WTC11 (cell line): ENCODE results near the gene FBN2. TPM values are rescaled to one million over a fixed set of nuclear protein-coding genes. Genes with fewer than 3 reads are reported as not detected.

Experiments used
- ATAC-seq: fragments of 200-7000 bp; cut with Tn5 transposase; 2 replicates; pipeline ENCODE4 v1.10.0; 2021; ENCODE audit warnings: mild to moderate bottlenecking, moderate library complexity
- CTCF ChIA-PET: fragments of 300-600 bp; sonication (Branson Sonifier 250); formaldehyde crosslinking; loops from one replicate; lab custom pipeline; 2021; ENCODE audit warnings: antibody characterized with exemption; lab: Charles Lee
- POLR2A ChIA-PET: fragments of 350-600 bp; sonication (Branson Sonifier 250); formaldehyde crosslinking; loops from one replicate; lab custom pipeline; 2021; ENCODE audit warnings: antibody characterized with exemption; lab: Charles Lee
- DNase-seq: peaks from one replicate; pipeline ENCODE4 v3.0.0; 2021; ENCODE audit warnings: low spot score
- H3K27ac Mint-ChIP-seq: 2 replicates; pipeline ENCODE4 v1.8.0; 2021; ENCODE audit warnings: mixed read lengths
- H3K27me3 Mint-ChIP-seq: 2 replicates; pipeline ENCODE4 v1.8.0; 2021; ENCODE audit warnings: low read depth, mild to moderate bottlenecking, moderate library complexity, mixed read lengths
- H3K36me3 Mint-ChIP-seq: 2 replicates; pipeline ENCODE4 v1.8.0; 2021; ENCODE audit warnings: mixed read lengths
- H3K4me1 Mint-ChIP-seq: 2 replicates; pipeline ENCODE4 v1.8.0; 2022; ENCODE audit warnings: mixed read lengths
- H3K4me3 Mint-ChIP-seq: 2 replicates; pipeline ENCODE4 v1.8.0; 2021; ENCODE audit warnings: mild to moderate bottlenecking, moderate library complexity, mixed read lengths
- H3K9me3 Mint-ChIP-seq: 2 replicates; pipeline ENCODE4 v1.8.0; 2021; ENCODE audit warnings: mixed read lengths
- ATF6 ChIP-seq: sonication (generic); formaldehyde crosslinking; IDR thresholded peaks from 2 replicates; pipeline ENCODE4 v1.8.1; 2023; ENCODE audit warnings: mild to moderate bottlenecking, missing genetic modification reagents
- ELF4 ChIP-seq: sonication (generic); formaldehyde crosslinking; IDR thresholded peaks from 2 replicates; pipeline ENCODE4 v1.8.1; 2022; ENCODE audit warnings: low read depth, mild to moderate bottlenecking, moderate library complexity, missing genetic modification reagents
- GRHL2 ChIP-seq: fragments of 250-450 bp; sonication (Bioruptor Pico); IDR thresholded peaks from 2 replicates; pipeline ENCODE4 v1.8.0; 2022; ENCODE audit warnings: mild to moderate bottlenecking, moderate library complexity; ENCODE audit not compliant: insufficient replicate concordance, severe bottlenecking
- GTF2I ChIP-seq: fragments of 250-450 bp; sonication (Bioruptor Pico); conservative IDR thresholded peaks from 2 replicates; pipeline ENCODE4 v1.4.0; 2021; ENCODE audit warnings: mild to moderate bottlenecking
- IRF1 ChIP-seq: sonication (generic); formaldehyde crosslinking; IDR thresholded peaks from 2 replicates; pipeline ENCODE4 v1.8.0; 2023; ENCODE audit warnings: missing genetic modification reagents
- MAX ChIP-seq: sonication (generic); formaldehyde crosslinking; IDR thresholded peaks from 2 replicates; pipeline ENCODE4 v1.8.0; 2022; ENCODE audit warnings: mild to moderate bottlenecking, missing genetic modification reagents
- NFYB ChIP-seq: sonication (generic); formaldehyde crosslinking; conservative IDR thresholded peaks from 2 replicates; pipeline ENCODE4 v1.8.0; 2022; ENCODE audit warnings: low read depth, missing genetic modification reagents
- PRDM15 ChIP-seq: sonication (generic); formaldehyde crosslinking; IDR thresholded peaks from 2 replicates; pipeline ENCODE4 v1.8.0; 2022; ENCODE audit warnings: missing genetic modification reagents
- SMAD3 ChIP-seq: sonication (generic); formaldehyde crosslinking; IDR thresholded peaks from 2 replicates; pipeline ENCODE4 v1.8.0; 2022; ENCODE audit warnings: missing genetic modification reagents, mild to moderate bottlenecking, borderline replicate concordance
- STAT6 ChIP-seq: sonication (generic); formaldehyde crosslinking; conservative IDR thresholded peaks from 2 replicates; pipeline ENCODE4 v1.8.1; 2023; ENCODE audit warnings: mild to moderate bottlenecking, low read depth, missing genetic modification reagents, moderate library complexity
- TEAD4 ChIP-seq: sonication (generic); formaldehyde crosslinking; IDR thresholded peaks from 2 replicates; pipeline ENCODE4 v1.8.0; 2022; ENCODE audit warnings: mild to moderate bottlenecking, missing genetic modification reagents
- ZNF219 ChIP-seq: sonication (generic); formaldehyde crosslinking; IDR thresholded peaks from 2 replicates; pipeline ENCODE4 v1.8.0; 2023; ENCODE audit warnings: missing genetic modification reagents, mild to moderate bottlenecking, borderline replicate concordance
- ZNF263 ChIP-seq: sonication (generic); formaldehyde crosslinking; IDR thresholded peaks from 2 replicates; pipeline ENCODE4 v1.8.1; 2022; ENCODE audit warnings: low read depth, mild to moderate bottlenecking, moderate library complexity, missing genetic modification reagents
- ZNF425 ChIP-seq: fragments of 250-450 bp; sonication (Bioruptor Pico); conservative IDR thresholded peaks from 2 replicates; pipeline ENCODE4 v1.9.0; 2021; ENCODE audit warnings: mild to moderate bottlenecking
- ZNF532 ChIP-seq: fragments of 250-450 bp; sonication (Bioruptor Pico); IDR thresholded peaks from 2 replicates; pipeline ENCODE4 v1.9.0; 2021; ENCODE audit warnings: mild to moderate bottlenecking, borderline replicate concordance
- ZNF671 ChIP-seq: fragments of 250-450 bp; sonication (Bioruptor Pico); IDR thresholded peaks from 2 replicates; pipeline ENCODE4 v1.8.0; 2021; ENCODE audit warnings: mild to moderate bottlenecking
- total RNA-seq: library from RNA; stranded (reverse); gene quantifications from 3 replicates; pipeline ENCODE4 v1.2.3, GENCODE V29; 2021

Gene FBN2
- total RNA-seq, 1 experiment from 2014 or later: 56.7 TPM

GRCh38 chr5:128252196-128252595 lies 285.8 kb downstream of the FBN2 start:
- H3K27me3 Mint-ChIP-seq: no peaks in the 10 kb centered on the region
- H3K27ac Mint-ChIP-seq: no peak overlapping the region
- POLR2A ChIA-PET: no interaction called here
- CTCF ChIA-PET: no interaction called here
- DNase-seq (no peak), ATAC-seq (no peak)
- TF ChIP-seq ZNF532: no peak
- no peak for TF ChIP-seq ZNF425 (CRISPR knock-in tag)
- no peak for TF ChIP-seq TEAD4 (CRISPR knock-in tag)
- TF ChIP-seq ZNF263: no peak
- TF ChIP-seq NFYB (CRISPR knock-in tag): no peak
- no peak for TF ChIP-seq MAX (CRISPR knock-in tag)
- no peak for TF ChIP-seq ZNF671 (CRISPR knock-in tag)
- no peak for TF ChIP-seq PRDM15 (CRISPR knock-in tag)
- TF ChIP-seq SMAD3: no peak
- TF ChIP-seq GTF2I: no peak
- no peak for TF ChIP-seq ELF4 (CRISPR knock-in tag)
- no peak for TF ChIP-seq GRHL2 (CRISPR knock-in tag)
- no peak for TF ChIP-seq STAT6 (CRISPR knock-in tag)
- no peak for TF ChIP-seq ATF6 (CRISPR knock-in tag)
- no peak for TF ChIP-seq ZNF219 (CRISPR knock-in tag)
- TF ChIP-seq IRF1: no peak
- H3K4me3 Mint-ChIP-seq: no peak overlapping the region
- H3K4me1 Mint-ChIP-seq: no peaks in the 10 kb centered on the region
- H3K9me3 Mint-ChIP-seq: peaks cover 39% of the 10 kb centered on the region
- peaks cover 12% of the 10 kb centered on the region for H3K36me3 Mint-ChIP-seq
